ENCODE data around the gene ATP11C.
"Not testable (repeated sequence)": the region's sequence is repeated elsewhere in the genome, so short reads cannot be mapped to it uniquely, and the experiment has no call there.

ATP11C gene

DNA sequence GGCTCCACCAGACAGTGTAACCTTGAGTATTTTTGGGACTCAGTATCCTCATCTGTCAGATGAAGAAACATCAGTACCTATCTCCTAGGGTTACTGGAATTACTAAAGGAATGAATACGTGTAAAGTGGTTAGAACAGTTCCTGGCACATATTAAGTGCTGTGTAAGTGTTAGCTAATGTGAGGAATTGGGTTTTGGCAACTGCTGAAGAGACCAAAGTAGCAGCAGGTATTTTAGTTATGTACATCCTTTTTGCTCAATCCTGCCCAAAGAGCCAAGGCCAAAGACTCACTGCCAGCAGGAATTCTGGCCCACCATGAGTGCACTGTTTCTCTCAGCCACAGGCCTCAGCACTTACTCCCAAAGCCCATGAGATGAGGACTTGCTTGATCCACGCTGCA is 208.2 kb downstream of the ATP11C start:
- no peak for DNase-seq (ENCODE audit: low read depth in 2 of 2)

DNA sequence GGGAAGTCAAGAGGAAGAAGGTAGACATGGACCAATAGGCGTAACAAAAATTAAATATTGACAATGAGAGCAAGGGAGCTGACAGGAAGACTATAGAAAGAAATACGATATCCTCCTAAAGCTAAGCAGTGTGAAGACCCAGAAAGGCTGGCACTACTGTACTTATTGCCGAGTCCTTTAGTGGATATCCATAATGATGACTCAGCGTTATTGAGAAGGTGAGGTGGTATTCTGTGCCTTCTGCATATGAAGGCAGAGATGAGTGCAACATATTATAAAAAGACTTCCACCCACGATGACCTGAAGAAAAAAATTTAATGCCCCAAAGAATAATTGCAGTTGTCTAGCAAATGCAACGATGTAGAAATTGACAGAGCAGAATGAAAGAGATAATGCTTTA is 211.9 kb downstream of the ATP11C start:
- DNase-seq (ENCODE audit: low read depth in 2 of 2), result no peak

DNA sequence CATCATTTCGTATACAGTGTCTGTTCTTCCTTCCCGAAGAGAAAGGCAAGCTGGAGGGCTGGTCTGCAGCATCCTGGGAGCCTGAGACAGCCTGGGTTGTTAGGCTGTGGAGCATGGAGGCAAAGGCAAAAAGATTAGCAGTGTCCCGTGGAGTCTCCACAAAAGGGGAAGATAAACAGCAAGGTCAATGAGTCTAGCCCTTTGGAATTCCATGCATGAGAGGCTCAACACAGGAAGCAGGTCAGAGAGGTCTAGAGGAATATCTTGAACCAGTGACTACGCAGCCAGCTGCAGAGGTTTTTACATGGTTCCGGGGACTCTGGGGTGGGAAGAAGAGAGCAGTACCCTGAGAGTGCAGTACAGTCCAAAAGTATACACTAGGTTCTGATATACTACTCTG is 212.7 kb downstream of the ATP11C start:
- DNase-seq (ENCODE audit: low read depth in 2 of 2), result no peak

DNA sequence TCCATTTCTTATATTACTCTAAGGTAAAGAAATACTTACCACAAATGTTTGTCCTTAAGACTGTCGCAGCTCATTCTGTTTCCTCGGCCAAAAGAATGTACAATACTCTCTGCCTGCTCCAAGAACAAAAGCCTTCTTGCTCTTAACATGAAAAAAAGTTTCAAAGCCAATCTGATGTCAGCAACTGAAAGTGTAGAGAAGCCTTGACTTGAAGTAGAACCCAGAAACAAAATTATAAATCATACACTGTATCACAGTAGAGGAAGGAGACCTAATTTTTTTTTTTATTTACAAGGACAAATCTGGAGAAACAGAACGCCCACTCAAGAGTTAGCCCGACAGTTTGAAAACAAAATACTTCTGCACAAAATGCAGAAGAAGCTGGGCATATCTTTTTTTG is 224.8 kb downstream of the ATP11C start, which contains the start of gene MCF2:
TSS of gene MCF2 (minus strand) at position 101 of the 400 bp plus-strand sequence. CDS start 56,423 bp downstream, outside the sequence.
- DNase-seq (ENCODE audit: low read depth in 2 of 2), result no peak

DNA sequence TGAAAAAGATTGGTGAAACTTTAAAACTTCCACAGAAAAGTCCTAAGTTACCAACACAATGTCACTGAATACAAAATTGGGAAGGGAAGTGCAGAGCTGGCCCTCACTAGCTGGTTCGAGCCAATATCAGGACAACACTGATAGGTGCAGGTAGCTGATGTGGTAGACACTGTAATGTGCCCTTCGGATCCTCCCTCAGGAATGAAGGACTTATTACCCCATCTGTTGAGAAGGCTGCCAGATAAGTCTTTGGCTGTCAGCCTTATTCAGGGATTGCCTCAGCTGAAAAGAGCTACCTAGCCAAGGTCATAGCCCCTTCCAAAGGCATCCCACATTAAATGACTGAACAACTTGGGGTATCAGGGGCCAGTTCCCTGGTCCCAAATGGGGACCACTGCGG is 230.2 kb downstream of the ATP11C start:
- DNase-seq (ENCODE audit: low read depth in 2 of 2), result no peak

DNA sequence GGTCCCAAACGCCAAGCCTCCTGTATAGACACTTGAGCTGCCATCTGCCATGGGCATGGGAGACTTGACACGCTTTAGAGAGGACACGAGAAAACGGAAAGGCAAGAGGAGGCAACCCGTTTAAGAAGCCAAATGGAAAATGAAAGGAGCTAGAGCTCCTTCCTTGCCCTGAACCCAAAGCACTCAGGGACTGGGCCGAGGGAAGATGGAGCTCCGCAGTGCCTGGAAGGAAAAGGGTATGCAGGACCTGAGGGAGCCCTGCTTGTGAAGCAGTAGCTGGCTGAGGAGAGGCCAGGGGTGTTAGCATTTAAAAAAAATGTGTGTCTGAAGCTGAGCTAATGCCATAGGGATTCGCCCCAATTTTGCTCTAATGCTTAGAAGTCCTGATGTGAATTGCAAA is 239.9 kb downstream of the ATP11C start:
- DNase-seq (ENCODE audit: low read depth in 2 of 2), result no peak

DNA sequence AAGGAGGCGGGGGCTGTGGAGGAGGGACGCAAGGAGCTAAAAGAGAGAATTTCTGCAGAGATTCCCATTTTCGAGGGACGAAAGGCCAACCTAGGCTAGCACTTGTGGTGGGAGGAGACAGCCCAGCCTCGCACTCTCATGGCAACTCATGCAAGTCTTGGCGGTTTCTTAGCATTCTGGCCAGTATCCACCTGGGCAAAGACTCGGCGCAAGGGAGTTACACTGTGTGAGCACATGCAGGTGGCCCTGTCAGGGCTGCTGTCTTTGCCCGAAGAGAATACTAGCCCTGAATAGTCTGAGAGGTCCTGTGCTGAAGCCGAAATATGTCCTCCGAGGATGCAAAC is 240.4 kb downstream of the ATP11C start:
- no peak for DNase-seq (ENCODE audit: low read depth in 2 of 2)

DNA sequence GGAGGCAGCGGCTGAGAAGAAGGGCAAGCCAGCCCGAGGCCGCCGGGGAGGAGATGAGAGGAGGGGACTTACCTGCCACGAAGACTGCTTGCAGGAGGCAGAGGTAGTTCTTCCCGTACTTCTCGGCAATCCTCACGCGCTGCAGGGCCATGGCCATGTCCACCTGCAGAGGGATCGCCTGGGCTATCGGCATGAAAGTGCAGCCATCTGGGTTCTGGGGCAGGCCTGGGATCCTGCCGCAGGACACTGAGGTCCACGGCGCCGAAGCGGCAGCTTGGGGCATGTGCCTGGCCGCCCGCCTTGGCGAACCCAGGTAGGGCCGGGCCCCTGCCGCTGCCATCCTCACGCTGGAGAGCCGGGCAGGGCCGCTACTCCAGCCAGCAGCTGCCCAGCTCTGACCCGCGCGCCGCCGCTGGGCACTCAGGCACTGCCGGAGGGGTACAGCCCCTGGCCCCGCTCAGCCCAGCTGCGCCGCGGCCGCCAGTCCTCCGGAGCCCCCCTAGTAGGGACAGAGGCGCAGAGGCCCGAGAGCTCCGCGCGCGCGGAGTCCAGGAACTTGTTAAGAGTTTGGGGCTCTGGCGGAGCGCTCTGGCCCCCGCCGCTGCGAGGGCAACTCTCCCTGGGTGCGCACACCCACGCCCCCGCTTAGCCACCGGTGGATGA is 240.9 kb downstream of the ATP11C start:
- no peak for DNase-seq (ENCODE audit: low read depth in 2 of 2)

DNA sequence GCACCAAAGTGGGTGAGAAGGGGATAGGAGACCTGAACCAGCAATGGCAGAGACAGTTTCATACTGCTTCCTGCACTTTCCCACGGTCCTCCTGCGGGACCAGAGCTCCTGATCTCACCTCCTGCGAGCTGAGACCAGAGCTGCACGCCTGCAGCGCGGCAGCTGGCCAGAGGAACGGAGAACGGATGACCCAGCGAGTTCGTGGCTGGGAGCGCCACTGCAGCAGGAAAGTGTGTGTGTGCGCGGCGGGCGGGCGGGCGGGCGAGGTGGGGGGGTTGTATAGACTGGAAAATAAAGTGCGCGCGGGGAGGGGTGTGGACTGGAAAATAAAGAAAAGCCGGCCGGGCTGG is 241.4 kb downstream of the ATP11C start:
- no peak for DNase-seq (ENCODE audit: low read depth in 2 of 2)

DNA sequence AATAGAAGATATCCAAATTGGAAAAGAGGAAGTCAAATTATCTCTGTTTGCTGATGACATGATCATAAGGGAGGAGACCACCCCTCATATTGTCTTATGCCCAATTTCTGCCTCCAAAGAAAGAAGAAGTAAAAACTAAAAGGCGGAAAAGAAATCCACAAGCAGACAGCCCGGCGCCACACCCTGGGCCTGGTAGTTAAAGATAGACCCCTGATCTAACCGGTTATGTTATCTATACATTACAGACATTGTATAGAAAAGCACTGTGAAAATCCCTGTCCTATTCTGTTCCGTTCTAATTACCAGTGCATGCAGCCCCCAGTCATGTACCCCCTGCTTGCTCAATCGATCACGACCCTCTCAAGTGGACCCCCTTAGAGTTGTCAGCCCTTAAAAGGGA is 247.7 kb downstream of the ATP11C start:
- DNase-seq (ENCODE audit: low read depth in 2 of 2), result not testable (repeated sequence)

DNA sequence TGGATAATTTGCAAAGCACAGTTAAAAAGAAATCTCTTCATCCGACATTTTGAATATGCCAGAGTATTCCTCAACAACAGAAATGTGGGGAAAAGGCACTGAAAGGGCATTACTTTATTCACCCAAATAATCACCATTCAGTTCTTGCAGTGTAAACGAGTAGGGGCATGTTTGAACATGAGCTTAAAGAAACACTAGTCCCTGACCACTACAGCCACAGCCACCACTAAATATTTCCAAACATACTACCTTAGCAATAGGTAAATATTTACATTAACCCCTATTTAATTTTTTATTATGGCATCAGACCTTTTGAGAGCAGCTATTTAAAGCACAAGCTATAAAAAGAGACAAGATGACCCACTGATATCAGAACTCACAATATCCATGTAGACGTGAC is 252.5 kb downstream of the ATP11C start:
- no peak for DNase-seq (ENCODE audit: low read depth in 2 of 2)
